ENCODE results near the gene KCTD16. TPM values are rescaled to one million over a fixed set of nuclear protein-coding genes. Genes with fewer than 3 reads are reported as not detected.

Gene KCTD16
- total RNA-seq, 1 experiment from 2014 or later: 0.08 TPM

- H3K27ac ChIP-seq (ENCODE audit: low read length): no peak overlapping the region
- POLR2A ChIA-PET: no interaction called here
- no TSS peak for BruUV-seq (replicated peaks)
- no peaks in the 10 kb centered on the region for H3K4me1 ChIP-seq (ENCODE audit: control insufficient read depth, insufficient read depth, low read length)
- no peaks in the 10 kb centered on the region for H3K27me3 ChIP-seq (ENCODE audit: control insufficient read depth, insufficient read depth, low read length)
- CTCF ChIA-PET: no interaction called here
- no peak overlapping the region for H3K4me3 ChIP-seq (ENCODE audit: low read depth in 2 of 2, low read length in 2 of 2)
- in situ Hi-C loops (cut with HindIII; ENCODE audit: low pct_unique_long_range_greater_than_20kb, low sequenced_read_pairs) (no loop called here), intact Hi-C loops (cut with micrococcal nuclease; ENCODE audit: unreplicated experiment) (no loop called here)
- DNase-seq (ENCODE audit: low read depth, low spot score): no peak
- H3K9me3 ChIP-seq (ENCODE audit: control insufficient read depth, insufficient read depth, low read depth, low read length): no peaks in the 10 kb centered on the region
- TF ChIP-seq, protein P1, sequence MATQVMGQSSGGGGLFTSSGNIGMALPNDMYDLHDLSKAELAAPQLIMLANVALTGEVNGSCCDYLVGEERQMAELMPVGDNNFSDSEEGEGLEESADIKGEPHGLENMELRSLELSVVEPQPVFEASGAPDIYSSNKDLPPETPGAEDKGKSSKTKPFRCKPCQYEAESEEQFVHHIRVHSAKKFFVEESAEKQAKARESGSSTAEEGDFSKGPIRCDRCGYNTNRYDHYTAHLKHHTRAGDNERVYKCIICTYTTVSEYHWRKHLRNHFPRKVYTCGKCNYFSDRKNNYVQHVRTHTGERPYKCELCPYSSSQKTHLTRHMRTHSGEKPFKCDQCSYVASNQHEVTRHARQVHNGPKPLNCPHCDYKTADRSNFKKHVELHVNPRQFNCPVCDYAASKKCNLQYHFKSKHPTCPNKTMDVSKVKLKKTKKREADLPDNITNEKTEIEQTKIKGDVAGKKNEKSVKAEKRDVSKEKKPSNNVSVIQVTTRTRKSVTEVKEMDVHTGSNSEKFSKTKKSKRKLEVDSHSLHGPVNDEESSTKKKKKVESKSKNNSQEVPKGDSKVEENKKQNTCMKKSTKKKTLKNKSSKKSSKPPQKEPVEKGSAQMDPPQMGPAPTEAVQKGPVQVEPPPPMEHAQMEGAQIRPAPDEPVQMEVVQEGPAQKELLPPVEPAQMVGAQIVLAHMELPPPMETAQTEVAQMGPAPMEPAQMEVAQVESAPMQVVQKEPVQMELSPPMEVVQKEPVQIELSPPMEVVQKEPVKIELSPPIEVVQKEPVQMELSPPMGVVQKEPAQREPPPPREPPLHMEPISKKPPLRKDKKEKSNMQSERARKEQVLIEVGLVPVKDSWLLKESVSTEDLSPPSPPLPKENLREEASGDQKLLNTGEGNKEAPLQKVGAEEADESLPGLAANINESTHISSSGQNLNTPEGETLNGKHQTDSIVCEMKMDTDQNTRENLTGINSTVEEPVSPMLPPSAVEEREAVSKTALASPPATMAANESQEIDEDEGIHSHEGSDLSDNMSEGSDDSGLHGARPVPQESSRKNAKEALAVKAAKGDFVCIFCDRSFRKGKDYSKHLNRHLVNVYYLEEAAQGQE (IDR thresholded peaks at IDR 0.05; ENCODE audit: insufficient read depth in 1 of 2, low read depth in 2 of 2, low read length in 1 of 2): no peak
- TF ChIP-seq CTCF (IDR thresholded peaks at IDR 0.05) (no peak), SIN3A (IDR thresholded peaks at IDR 0.05; ENCODE audit: borderline replicate concordance, insufficient read depth, low read depth, low read length) (no peak), POLR2AphosphoS5 (IDR thresholded peaks at IDR 0.05; ENCODE audit: low read depth, low read length) (no peak), TCF7L2 (IDR thresholded peaks at IDR 0.05; ENCODE audit: low read depth, low read length) (no peak)
- H3K36me3 ChIP-seq (ENCODE audit: control insufficient read depth, insufficient read depth, low read length): no peaks in the 10 kb centered on the region
- no peak for ATAC-seq
These were observed 289.9 kb downstream of the KCTD16 start for GRCh38 chr5:144460600-144460999.

DNA sequence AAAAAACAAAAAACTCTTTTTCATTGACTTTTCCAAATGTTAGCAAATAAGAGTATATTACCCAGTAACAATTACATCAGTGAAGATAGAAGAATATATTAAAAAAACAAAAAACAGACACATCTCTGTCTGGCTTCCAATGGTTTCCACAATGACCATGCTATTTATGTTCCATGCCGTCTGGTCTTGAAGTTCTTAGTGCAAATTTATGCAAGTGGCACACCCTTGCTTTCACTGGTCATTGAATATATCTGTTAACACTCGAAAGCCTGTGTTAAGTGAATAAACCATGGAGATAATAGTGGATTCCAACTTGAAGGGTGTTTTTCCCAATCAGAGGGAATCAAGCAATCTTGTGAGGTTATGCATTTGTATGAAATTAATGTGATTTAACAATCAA is 291.9 kb downstream of the KCTD16 start:
- Histone ChIP-seq H3K27ac (ENCODE audit: low read length) (no peak overlapping the region), H3K4me3 (ENCODE audit: low read depth in 2 of 2, low read length in 2 of 2) (no peak overlapping the region), H3K9me3 (ENCODE audit: control insufficient read depth, insufficient read depth, low read depth, low read length) (no peaks in the 10 kb centered on the region), H3K36me3 (ENCODE audit: control insufficient read depth, insufficient read depth, low read length) (no peaks in the 10 kb centered on the region), H3K27me3 (ENCODE audit: control insufficient read depth, insufficient read depth, low read length) (no peaks in the 10 kb centered on the region), H3K4me1 (ENCODE audit: control insufficient read depth, insufficient read depth, low read length) (no peaks in the 10 kb centered on the region)
- POLR2A ChIA-PET: interaction anchor here (0.6 to 0.7 kb wide), 2 partner anchors 258 to 352 kb away, joined by 4 read pairs; no protein-coding TSS in a partner anchor
- in situ Hi-C loops (cut with HindIII; ENCODE audit: low pct_unique_long_range_greater_than_20kb, low sequenced_read_pairs) (no loop called here), intact Hi-C loops (cut with micrococcal nuclease; ENCODE audit: unreplicated experiment) (no loop called here)
- TF ChIP-seq TCF7L2 (IDR thresholded peaks at IDR 0.05; ENCODE audit: low read depth, low read length) (no peak), POLR2AphosphoS5 (IDR thresholded peaks at IDR 0.05; ENCODE audit: low read depth, low read length) (no peak), CTCF (IDR thresholded peaks at IDR 0.05) (no peak), SIN3A (IDR thresholded peaks at IDR 0.05; ENCODE audit: borderline replicate concordance, insufficient read depth, low read depth, low read length) (no peak)
- TF ChIP-seq, protein P1 (IDR thresholded peaks at IDR 0.05; ENCODE audit: insufficient read depth in 1 of 2, low read depth in 2 of 2, low read length in 1 of 2): no peak
- CTCF ChIA-PET: interaction anchor here (0.6 kb wide), 1 partner anchor 45 kb away, joined by 3 read pairs; no protein-coding TSS in a partner anchor
- ATAC-seq (no peak), DNase-seq (ENCODE audit: low read depth, low spot score) (no peak)
- BruUV-seq (replicated peaks): no TSS peak

All from Panc1 (cell line).